Gastroesophageal sphincter (tissue), 4 donors: ENCODE data around the gene NKX2-1. TPM values are rescaled to one million over a fixed set of nuclear protein-coding genes. Genes with fewer than 3 reads are reported as not detected.
"Not testable (repeated sequence)": the region's sequence is repeated elsewhere in the genome, so short reads cannot be mapped to it uniquely, and the experiment has no call there.

ENCODE experiments used
- ATAC-seq: fragments of 150-250 bp; one replicate; pipeline ENCODE4 v1.9.1; 2016; ENCODE audit warnings: mild to moderate bottlenecking, moderate library complexity
- H3K27ac ChIP-seq, 4 donors: fragments of 200-600 bp; sonication (generic) in 3 of 4; 1 replicate in 3 of 4; 2 replicates in 1 of 4; pipeline ENCODE4 v1.5.1; 2016 to 2019
- H3K27me3 ChIP-seq: fragments of 200-600 bp; sonication (generic); one replicate; pipeline ENCODE4 v1.5.1; 2019
- H3K36me3 ChIP-seq, 2 donors: fragments of 200-600 bp; sonication (generic); one replicate each; pipeline ENCODE4 v1.5.1; 2019; ENCODE audit warnings: control low read depth in 1 of 2
- H3K4me1 ChIP-seq, 3 donors: fragments of 200-600 bp; sonication (generic); 1 replicate in 2 of 3; 2 replicates in 1 of 3; pipeline ENCODE4 v1.5.1; 2016 to 2019; ENCODE audit warnings: control low read depth in 2 of 3
- H3K4me3 ChIP-seq, 2 donors: fragments of 200-600 bp; sonication (generic); one replicate each; pipeline ENCODE4 v1.5.1; 2019; ENCODE audit warnings: mild to moderate bottlenecking in 1 of 2, moderate library complexity in 1 of 2
- H3K9me3 ChIP-seq, 3 donors: fragments of 200-600 bp; sonication (generic); one replicate each; pipeline ENCODE4 v1.5.1; 2017 to 2019; ENCODE audit warnings: control low read depth in 2 of 3
- EP300 ChIP-seq: sonication (generic); formaldehyde crosslinking; IDR thresholded peaks from one replicate; pipeline ENCODE4 v1.6.1; 2017; ENCODE audit warnings: antibody characterized with exemption, mild to moderate bottlenecking
- POLR2A ChIP-seq, 2 donors: fragments of 450-650 bp; IDR thresholded peaks; one replicate each; pipeline ENCODE4 v1.6.1; 2017; ENCODE audit warnings: antibody characterized with exemption in 2 of 2, mild to moderate bottlenecking in 2 of 2, moderate library complexity in 1 of 2
- POLR2AphosphoS5 ChIP-seq: sonication (generic); formaldehyde crosslinking; IDR thresholded peaks from one replicate; pipeline ENCODE4 v1.6.1; 2017; ENCODE audit warnings: antibody characterized with exemption
- WGBS, 2 donors: methylation state at CpG; one replicate each; pipeline ENCODE4 v1.1.5; 2018; ENCODE audit warnings: low coverage in 1 of 2; 5-methylcytosine and 5-hydroxymethylcytosine counted together
- total RNA-seq, 4 donors: library from RNA; depleted of rRNA; stranded (reverse); fragments of >200 nt; gene quantifications; one replicate each; pipeline ENCODE4 v1.1.0, GENCODE V29; 2016
- TF ChIP-seq, protein P1 (sequence below), 4 experiments: fragments of 200-600 bp in 2 of 4; fragments of 450-650 bp in 2 of 4; sonication (generic) in 1 of 4; IDR thresholded peaks; one replicate each; pipeline ENCODE4 v1.5.1; 2017 to 2019; ENCODE audit warnings: antibody characterized with exemption in 4 of 4, mild to moderate bottlenecking in 2 of 4, moderate library complexity in 2 of 4

NKX2-1 gene
- total RNA-seq, 4 donors from 2014 or later, result not detected

DNA sequence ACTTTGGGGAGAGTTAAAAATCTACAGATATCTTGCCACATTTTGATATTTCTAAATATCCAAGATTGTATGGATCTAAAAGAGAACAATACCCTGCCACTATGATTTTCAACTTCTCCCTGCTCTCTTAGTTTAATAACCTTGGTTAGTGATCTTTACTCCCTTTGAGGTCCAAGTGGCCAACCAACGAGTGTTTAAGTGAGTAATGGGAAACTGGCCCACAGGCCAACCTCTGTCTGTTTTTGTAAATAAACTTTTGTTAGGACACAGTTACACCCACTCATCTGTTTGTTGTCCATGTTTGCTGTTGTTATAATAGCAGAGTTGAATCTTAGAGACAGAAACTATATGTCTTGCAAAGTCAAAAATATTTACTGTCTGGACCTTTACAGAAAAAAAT lies 30.9 kb upstream of the NKX2-1 start:
- H3K27ac ChIP-seq, result no peak overlapping the region
- H3K36me3 ChIP-seq, result no peaks in the 10 kb centered on the region
- TF ChIP-seq POLR2AphosphoS5 (no peak), EP300 (no peak), POLR2A (IDR thresholded peaks at IDR 0.05) (no peak)
- TF ChIP-seq, protein P1, sequence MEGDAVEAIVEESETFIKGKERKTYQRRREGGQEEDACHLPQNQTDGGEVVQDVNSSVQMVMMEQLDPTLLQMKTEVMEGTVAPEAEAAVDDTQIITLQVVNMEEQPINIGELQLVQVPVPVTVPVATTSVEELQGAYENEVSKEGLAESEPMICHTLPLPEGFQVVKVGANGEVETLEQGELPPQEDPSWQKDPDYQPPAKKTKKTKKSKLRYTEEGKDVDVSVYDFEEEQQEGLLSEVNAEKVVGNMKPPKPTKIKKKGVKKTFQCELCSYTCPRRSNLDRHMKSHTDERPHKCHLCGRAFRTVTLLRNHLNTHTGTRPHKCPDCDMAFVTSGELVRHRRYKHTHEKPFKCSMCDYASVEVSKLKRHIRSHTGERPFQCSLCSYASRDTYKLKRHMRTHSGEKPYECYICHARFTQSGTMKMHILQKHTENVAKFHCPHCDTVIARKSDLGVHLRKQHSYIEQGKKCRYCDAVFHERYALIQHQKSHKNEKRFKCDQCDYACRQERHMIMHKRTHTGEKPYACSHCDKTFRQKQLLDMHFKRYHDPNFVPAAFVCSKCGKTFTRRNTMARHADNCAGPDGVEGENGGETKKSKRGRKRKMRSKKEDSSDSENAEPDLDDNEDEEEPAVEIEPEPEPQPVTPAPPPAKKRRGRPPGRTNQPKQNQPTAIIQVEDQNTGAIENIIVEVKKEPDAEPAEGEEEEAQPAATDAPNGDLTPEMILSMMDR (IDR thresholded peaks at IDR 0.05), result no peak
- no peak overlapping the region for H3K4me3 ChIP-seq
- peaks cover 26% of the 10 kb centered on the region for H3K27me3 ChIP-seq
- H3K4me1 ChIP-seq, result no peaks in the 10 kb centered on the region
- no peak for ATAC-seq
- no peaks in the 10 kb centered on the region for H3K9me3 ChIP-seq
- 0 to 19% methylated on average over 1 of the region's 1 CpG for WGBS, 2 donors

- H3K27me3 ChIP-seq, result peaks cover 46% of the 10 kb centered on the region
- H3K36me3 ChIP-seq, ATAC-seq, H3K4me3 ChIP-seq, H3K27ac ChIP-seq, H3K4me1 ChIP-seq, H3K9me3 ChIP-seq: not testable (repeated sequence)
- 100% methylated on average over 2 to 4 of the region's 16 CpGs for WGBS, 2 donors
These were observed 24.2 kb upstream of the NKX2-1 start for GRCh38 chr14:36544280-36544679.

GRCh38 chr14:36538051-36538450 lies 18.0 kb upstream of the NKX2-1 start:
- no peak for TF ChIP-seq EP300
- TF ChIP-seq, protein P1 (IDR thresholded peaks at IDR 0.05), result no peak
- no peak for TF ChIP-seq POLR2AphosphoS5
- no peak for TF ChIP-seq POLR2A (IDR thresholded peaks at IDR 0.05)
- no peak overlapping the region for H3K4me3 ChIP-seq
- H3K36me3 ChIP-seq, result no peaks in the 10 kb centered on the region
- ATAC-seq, result no peak
- peaks cover 58% of the 10 kb centered on the region for H3K27me3 ChIP-seq
- no peaks in the 10 kb centered on the region for H3K4me1 ChIP-seq
- H3K27ac ChIP-seq, result no peak overlapping the region
- H3K9me3 ChIP-seq, result peaks cover 0 to 28% (median 0%) of the 10 kb centered on the region in 3 donors
- 69% methylated on average over 1 of the region's 1 CpG; no CpG with 5 or more reads in 1 of the 2 donors for WGBS, 2 donors

- Histone ChIP-seq H3K36me3 (no peaks in the 10 kb centered on the region), H3K27me3 (peaks cover 79% of the 10 kb centered on the region), H3K4me3 (no peak overlapping the region), H3K27ac (no peak overlapping the region), H3K9me3 (no peaks in the 10 kb centered on the region), H3K4me1 (peaks cover 0 to 16% (median 0%) of the 10 kb centered on the region in 3 donors)
- no peak for ATAC-seq
- TF ChIP-seq POLR2A (IDR thresholded peaks at IDR 0.05), result no peak
- TF ChIP-seq, protein P1 (IDR thresholded peaks at IDR 0.05), result no peak
- no peak for TF ChIP-seq POLR2AphosphoS5
- TF ChIP-seq EP300, result no peak
These were observed 9.0 kb upstream of the NKX2-1 start for GRCh38 chr14:36529062-36529461.

- TF ChIP-seq POLR2AphosphoS5 (no peak), POLR2A (IDR thresholded peaks at IDR 0.05) (no peak), EP300 (no peak)
- TF ChIP-seq, protein P1 (IDR thresholded peaks at IDR 0.05), result no peak
- 0 to 18% methylated on average over 6 to 7 of the region's 10 CpGs for WGBS, 2 donors
- ATAC-seq, result no peak
- Histone ChIP-seq H3K4me1 (peaks cover 0 to 43% (median 0%) of the 10 kb centered on the region in 3 donors), H3K27me3 (peaks cover 92% of the 10 kb centered on the region), H3K36me3 (no peaks in the 10 kb centered on the region), H3K4me3 (no peak overlapping the region), H3K9me3 (no peaks in the 10 kb centered on the region), H3K27ac (no peak overlapping the region)
These were observed 5.7 kb upstream of the NKX2-1 start for GRCh38 chr14:36525746-36526099.
